ENCODE results near the gene YAE1.
"Not testable (repeated sequence)": the region's sequence is repeated elsewhere in the genome, so short reads cannot be mapped to it uniquely, and the experiment has no call there.

YAE1 gene, protein sequence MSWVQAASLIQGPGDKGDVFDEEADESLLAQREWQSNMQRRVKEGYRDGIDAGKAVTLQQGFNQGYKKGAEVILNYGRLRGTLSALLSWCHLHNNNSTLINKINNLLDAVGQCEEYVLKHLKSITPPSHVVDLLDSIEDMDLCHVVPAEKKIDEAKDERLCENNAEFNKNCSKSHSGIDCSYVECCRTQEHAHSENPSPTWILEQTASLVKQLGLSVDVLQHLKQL

DNA sequence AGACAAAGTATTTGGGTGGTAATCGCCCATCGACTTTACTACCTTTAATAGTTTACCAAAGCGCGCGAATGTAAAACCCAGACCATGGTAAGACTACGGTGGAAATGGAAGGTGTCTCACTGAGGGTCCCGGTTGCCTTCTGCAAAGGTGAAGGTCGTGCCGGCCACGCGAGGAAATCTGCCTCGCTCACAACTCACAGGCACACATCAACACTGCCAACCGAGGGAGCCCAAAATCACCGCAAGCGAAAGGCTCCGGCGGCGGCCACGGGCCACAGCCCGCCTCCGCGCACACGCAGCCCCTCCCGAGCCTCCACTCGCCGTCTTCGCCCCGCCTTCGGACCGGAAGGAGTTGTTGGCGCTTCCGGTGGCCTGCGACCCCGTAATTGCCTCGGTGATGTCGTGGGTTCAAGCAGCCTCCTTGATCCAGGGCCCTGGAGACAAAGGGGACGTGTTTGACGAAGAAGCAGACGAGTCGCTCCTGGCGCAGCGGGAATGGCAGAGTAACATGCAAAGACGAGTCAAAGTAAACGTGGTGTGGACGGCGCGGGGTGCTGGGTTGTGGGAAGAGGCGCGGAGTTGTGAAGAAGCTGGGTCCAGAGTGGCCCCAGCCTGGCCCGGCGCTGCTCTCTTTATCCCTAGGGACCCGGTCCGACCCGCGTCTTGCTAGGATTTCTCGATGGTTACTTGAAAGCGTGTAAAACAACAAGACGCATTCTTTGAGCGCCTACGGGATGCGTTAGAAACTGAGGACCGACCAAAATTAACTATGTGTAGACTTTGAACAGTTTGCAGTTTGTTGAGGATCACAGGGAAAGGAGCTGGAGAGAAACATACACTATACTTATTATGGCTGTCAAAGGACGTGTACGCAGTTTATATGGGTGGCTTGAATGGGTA is at the start of gene YAE1:
TSS of gene YAE1 (plus strand) at position 382 of the 899 bp plus-strand sequence. CDS start at position 397, 15 bp downstream.
- peak; percentile 23 for DNase-seq

DNA sequence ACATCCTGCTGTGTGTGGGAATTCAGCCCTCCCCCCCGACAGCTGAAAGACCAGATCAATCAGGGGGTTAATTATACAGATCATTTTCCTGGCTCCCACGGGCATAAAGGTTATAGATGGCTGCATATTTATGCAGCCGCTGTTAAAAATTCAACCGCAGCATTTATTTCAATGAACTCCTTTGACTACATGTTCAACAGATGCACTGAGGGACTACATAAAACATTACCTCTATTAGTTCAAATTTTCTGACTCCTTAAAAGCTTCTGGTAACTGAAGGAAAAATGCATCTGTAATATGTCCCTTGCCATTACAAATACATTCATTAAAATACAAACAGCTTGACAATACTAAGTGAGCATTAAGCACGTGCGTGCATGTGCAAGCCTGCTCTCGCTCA is 49.7 kb upstream of the YAE1 start:
- DNase-seq = no peak

DNA sequence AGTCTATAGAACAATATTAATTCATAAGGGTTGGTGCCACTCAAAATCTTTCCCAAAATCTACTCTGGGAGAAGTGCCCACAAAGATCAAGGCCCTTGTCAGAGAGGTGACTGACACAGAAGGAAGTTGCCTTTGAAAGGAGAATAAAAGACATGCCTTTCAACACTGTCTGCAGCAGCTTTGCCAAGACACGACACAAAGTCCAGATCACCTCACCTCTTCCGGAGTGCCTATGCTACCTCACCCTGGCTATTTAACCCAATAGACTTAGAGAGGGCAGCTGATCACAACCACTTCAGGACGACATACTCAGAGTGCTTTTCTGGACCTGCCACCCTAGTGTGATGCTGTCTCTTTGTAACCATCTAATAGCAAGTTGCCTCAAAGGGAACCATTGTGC is 49.0 kb upstream of the YAE1 start:
- DNase-seq = no peak

DNA sequence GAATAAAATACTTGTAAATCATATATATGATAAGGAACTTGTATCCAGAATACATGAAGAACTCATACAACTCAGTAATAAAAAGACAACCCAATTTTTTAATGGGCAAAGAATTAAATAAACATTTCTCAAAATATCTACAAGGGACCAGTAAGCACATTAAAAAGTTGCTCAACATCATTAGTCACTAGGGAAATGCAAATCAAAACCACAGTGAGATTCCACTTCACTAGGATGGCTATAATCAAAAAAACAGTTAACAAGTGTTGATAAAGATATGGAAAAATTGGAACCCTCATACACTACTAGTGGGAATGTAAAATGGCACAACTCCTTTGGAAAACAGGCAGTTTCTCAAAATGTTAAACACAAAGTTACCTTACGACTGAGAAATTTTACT is 40.3 kb upstream of the YAE1 start:
- DNase-seq = no peak

DNA sequence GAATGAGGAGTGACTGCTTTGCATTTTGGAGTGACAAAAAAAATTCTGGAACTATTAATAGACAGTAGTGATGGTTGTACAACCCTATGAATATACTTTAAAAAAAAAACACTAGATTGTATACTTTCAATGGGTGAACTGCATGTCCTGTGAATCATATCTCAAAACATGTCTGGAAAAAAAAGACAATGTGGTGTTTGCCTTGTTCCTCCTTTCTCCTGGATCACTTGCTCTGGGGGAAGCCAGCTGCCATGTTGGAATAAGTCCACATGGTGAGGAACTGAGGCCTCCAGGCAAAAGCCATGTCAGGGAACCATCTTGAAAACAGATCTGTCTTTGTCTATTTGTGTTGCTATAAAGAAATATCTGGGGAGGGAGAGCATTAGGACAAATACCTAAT is 39.5 kb upstream of the YAE1 start:
- no peak for DNase-seq

DNA sequence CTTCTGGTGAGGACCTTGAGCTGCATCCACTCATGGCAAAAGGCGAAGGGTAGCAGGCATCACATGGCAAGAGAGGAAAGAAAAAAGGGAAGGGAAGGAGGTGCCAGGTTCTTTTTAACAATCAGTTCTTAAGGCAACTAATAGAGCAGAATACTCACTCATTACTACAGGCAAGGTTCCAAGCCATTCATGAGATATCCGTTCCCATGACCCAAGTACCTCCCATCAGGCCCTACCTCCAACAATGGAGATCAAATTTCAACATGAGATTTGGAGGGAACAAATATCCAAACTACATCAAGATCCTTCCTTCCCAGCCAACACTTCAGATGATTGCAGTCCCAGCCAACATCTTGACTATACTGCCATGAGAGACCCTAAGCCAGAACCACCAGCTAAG is 38.9 kb upstream of the YAE1 start:
- DNase-seq = no peak

DNA sequence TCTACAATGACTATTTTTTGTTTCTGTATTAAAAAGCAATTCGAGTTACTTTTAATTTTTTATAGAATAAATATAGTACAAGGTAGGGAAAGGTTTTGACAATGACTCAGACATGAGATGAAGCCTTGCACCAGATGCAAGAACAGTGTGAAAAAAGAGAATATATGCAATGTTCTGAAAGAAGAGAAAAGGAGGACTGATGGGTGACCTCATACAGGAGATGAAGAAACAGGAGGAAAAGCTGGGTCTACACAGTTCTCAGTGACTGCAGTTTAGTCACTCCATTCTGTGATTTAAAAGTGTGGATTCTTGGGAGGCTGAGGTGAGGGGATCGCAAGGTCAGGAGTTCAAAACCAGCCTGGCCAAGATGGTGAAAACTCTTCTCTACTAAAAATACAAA is 38.3 kb upstream of the YAE1 start:
- DNase-seq = no peak

DNA sequence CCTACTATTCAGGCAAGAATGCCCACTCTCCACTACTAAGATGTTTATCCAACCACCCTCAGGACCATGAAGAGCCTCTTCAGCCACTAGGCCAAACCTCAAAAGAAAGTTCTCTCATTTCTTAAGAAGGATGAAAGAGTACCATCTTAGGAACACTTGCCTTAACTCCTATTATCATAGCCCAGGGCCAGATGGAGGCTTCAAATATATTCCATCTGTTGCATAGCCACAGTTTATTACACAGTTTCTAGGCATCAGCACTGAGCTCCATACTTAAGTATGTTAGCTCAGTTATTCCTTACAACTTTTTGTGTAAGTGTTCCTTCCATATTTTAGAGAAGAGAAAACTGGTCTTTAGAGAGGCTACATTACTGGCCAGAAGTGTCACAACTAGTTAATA is 37.4 kb upstream of the YAE1 start:
- no peak for DNase-seq

DNA sequence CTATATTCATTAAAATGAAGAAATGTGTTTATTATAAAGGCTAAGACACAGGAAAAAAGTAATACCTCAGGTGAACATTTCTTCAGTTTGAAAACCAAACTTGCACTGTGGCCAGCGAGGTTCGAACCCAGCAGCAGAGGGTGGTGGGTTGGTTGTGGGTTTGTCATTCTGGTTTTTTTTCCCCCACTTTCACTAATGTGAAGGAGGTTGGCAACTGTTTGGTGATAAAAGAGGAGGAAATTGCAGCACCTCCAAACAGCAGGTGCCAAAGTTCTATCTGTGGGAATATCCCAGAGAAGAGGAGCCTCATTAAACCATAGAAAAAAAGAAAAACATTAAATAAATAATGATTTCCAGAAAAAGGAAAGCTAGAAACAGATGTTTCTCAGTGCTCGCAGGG is 36.6 kb upstream of the YAE1 start:
- DNase-seq = no peak

DNA sequence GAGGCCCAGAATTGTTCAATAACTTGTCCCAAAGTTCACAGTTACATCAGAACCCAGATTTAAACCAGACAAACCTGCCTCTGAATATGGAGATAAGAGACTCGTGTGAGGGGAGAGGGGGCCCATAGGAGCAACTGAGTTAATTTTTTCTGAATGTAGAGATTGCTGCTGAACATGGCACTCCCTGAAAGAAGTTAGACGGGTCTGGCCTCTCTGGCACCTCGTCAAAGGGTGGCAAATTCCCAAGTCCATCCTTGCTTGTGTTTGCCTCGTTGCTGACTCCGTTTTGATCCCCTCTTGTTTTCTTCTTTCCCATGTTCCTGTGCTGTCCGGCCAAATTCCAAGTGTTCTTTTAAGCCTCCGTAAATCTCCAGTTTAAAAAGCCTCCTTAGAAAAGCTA is 35.2 kb upstream of the YAE1 start:
- no peak for DNase-seq

DNA sequence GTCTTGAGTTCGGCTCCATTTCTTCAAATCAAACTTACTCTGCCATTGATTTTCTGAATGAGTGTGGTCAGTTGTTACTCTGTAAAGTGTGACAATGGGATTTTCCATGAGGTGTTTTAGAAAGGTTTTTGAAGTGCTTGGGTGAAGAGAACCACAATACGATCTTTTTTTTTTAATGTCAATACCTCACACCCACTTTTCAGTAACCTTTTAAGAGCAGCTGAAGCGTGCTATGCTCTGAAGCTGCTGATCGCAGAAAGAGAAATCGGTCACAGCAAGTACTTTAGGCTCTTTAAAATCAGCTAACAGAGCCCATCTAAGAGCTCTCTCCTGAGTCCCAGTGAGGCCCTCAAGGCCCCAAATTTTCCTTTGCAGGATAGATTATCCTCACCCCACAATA is 34.4 kb upstream of the YAE1 start:
- DNase-seq = peak; percentile 87

DNA sequence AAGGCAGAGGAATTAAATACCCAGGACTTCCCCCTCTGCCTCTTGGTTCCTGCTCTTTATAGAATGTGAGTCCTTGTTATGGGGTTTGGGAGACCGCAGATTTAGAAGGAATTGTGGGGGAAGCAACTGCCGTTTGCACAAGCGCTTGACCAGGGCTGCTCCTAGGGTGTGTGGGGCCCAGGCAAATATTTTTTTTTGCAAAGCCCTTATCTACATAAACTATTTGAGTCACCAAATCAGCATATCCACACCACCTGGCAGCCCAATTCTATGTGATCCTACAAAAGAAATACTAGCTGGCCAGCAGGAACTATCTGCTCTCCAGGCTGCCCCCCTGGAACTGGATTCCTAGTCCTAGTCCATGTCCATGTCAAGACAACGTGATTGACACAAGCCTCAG is 33.4 kb upstream of the YAE1 start:
- DNase-seq = no peak

DNA sequence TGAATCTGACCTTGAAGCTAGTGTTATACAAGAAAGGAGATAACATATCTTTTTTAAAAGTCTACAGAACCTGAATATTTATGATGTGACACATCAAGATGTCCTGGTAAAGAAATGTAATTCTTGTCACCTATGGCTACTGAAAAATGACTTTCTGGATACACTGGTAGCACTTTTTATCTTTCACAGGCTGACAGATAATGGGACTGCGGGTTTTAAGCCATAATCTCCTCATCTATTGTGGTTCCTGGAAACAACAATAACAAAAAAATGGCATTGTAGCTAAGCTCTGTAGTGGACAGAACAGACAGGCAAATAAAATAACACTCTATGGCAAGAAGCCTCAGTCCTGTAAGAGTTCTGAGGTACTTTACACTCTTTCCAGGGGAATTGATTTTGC is 31.6 kb upstream of the YAE1 start:
- no peak for DNase-seq

DNA sequence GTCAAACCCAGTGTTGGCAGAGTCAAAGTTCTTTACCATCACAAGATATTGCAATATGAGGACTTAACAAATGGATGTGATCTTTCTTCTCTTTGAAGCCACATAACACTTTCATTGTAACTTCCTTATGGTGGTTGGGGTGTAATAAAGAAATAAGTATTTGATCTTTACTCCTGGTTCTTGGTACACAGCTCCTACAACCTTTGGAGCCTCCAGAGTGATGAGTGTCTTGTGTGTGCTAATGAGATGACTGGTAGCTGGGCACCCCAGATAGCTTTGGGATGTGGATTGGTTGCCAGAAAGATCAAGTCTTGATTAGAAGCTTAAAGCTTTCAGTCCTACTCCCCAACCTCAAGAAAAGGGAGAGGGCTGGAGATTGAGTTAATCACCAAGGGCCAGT is 31.1 kb upstream of the YAE1 start:
- no peak for DNase-seq

DNA sequence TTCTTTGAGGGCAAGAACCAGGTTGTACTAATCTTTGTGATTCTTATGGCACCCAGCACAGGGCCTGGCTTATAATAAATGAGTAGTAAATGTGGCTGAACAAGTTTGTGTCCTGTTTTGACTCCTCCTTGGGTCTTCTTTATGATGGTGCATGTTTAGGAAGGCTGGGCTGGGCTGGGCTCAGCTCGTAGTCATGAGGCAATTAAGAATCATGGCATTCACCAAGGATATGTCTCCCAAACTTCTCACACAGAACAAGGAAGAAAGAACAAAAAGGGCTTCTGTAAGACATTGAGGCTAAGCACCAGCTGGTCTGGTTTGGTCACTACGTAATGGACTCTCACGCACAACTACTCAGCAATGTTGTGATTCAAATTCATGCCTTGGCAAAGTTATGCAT is 30.5 kb upstream of the YAE1 start:
- DNase-seq = no peak

DNA sequence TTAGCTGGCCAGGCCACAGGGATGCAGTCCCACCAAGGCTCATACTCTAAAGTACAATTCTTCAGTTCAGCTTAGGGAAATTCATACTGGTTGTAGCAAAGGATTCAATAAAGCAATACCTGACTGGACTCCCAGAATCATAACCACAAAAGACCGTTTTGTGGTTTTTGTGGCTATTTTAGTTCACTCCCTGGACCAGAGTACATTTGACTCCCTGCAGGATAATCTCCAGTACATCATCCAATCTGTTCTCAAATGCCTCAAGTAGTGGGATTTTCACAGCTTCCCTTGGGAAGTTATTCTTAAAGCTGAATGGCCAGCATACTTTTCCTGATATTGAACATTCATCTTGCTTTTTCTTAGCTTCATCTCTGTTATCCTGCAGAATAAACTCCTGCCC is 29.3 kb upstream of the YAE1 start:
- no peak for DNase-seq

DNA sequence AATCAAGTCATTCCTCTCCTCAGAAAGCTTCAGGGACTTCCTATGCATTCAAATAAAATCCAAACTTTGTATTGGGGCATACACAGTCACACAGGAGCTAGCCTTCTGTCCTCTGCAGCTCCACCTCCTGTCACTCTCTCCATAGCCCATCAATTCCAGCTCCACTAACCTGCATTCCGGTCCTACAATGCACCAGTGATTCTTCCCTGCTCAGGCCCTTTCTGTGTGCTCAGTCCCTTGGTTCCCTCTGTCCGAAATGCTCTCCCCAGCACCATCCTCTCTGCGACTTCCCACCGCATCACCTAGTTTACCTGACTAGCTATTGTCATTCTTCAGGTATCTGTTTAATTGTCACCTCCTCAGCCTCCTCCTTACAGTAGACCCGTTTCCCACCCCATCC is 26.4 kb upstream of the YAE1 start:
- DNase-seq = no peak

DNA sequence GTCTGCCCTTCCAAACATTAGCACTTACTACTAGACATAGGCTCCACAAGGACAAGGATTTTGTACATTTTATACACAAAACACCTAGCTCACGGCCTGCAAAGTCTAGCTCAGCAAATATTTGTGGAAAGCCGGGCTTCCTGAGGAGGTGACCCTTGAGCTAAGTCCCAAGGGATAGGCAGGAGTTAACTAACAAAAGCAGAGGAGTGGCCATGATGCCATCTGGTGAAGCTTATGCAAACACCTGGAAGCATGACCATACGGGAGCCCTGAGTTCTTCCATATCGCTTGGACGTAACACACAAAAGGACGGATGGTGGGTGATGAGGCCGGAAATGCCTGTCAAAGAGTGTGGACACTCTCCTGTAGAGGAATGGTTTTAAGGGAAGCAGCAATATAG is 25.9 kb upstream of the YAE1 start:
- peak; percentile 46 for DNase-seq

DNA sequence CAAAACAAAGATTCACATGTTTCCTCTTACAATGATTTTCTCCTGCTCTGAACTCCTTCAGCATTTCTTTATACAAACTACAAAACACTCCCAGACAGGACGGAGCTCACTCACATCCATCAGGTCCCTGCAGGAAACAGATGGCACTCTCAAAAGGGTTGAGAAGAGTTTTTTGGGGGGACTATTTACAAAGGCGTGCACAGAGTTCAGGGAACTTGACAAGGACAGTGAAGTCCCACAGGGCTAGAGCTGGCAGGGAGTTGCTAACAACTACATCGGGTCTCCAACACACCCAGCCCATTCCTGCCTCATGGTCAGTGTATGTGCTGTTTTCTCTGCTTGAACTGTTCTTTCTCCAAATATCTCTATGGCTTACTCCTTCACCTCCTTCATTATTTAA is 24.7 kb upstream of the YAE1 start:
- DNase-seq = no peak

DNA sequence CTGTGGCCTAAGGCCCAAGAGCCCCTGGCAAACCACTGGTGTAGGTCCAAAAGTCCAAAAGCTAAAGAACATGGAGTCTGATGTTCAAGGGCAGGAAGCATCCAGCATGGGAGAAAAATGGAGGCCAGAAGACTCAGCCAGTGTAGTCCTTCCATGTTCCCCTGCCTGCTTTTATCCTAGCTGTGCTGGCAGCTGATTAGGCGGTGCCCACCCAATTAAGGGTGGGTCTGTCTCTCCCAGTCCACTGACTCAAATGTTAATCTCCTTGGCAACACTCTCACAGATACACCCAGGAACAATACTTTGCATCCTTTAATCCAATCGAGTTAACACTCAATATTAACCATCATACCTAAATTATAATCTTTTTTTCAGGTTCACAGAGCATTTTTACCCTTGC is 21.4 kb upstream of the YAE1 start:
- DNase-seq = not testable (repeated sequence)

DNA sequence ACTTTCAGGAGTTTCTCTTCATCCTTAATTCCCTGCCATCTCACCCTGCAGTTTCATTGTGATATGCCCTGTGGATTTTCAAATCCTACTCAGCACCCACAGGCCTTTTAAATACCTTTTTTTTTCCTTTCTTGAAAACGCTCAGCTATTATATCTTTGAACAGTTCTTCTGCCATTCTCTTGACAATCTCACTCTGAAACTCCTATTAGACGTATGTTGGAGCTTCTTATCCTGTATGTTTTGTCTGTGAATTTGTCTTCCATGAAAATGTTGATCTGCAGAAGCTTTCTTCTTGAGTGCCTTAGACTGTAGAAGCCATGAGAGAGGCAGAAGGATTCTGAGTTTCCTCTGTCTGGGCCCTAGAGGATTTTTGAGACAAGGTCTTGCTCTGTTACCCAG is 18.9 kb upstream of the YAE1 start:
- DNase-seq = no peak

DNA sequence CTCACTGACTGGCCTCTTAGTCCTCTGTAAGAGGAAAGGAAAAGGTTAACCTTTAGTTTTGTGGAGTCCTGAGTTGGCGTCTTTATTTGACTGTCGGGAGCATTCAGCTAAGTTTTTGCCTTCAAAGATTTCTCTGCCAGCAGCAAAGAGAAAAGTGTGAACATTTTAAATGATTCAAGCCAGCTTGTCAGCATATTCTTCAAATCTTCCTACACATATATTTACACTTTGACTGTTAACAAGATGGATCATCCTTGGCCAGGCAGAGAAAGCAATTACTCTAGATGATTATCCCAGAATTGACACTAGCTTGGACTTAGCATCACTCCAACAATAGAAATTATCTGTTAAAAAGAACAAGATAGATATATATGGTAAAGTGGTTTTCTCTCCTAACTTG is 15.8 kb upstream of the YAE1 start:
- no peak for DNase-seq

DNA sequence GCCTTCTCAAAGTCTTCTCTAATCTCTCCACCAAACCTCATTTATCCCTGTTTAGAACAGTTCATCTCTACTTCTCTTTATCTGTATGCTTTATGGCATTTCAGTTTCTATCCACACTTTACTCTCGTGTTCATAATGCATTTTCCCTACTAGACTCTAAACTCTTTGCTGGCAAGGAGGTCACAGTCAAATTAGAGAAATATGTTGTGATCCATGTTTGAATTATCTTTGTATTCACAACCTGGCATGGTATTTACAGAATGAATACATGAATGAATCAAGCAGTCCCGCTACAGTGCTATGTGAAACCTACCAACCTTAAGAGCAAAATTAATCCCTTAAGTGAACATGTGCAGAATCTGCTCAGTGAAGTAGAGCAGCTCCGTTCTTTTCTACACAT is 12.8 kb upstream of the YAE1 start:
- DNase-seq = no peak

DNA sequence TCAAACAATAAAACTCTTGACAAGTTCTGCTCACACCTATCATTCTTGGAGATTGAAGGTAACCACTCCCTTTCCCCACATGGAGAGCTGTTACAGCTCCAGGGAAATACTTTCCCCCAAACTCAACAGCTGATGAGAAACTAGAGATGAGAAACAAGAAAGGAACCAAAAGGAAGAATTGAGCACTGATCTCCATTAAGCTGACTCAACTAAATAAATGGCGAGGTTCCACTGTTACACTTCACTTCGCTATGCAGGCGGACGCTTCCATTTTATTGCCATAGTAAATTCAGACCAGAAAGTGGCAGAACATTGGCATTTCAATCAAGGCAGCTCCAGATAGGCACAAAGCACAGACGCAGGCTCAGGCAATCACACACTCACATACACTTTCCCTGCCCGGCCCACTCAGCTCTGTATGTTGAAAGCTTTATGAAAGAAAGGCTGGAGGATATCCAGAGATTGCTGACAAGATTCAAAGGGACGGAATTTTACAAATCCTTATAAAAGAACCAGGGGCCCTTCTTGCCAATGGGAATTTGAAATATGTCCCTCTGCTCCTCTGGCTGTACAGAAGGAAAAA is 11.5 kb upstream of the YAE1 start:
- DNase-seq = no peak

All from NCI-H187 treated with DMSO at 0.1 percent for 48 hours (cell line).